Heart left ventricle (tissue), 16 donors: ENCODE measurements around the gene LSP1. TPM values are rescaled to one million over a fixed set of nuclear protein-coding genes. Genes with fewer than 3 reads are reported as not detected.

Experiments
- ATAC-seq, 4 donors: fragments of 200-7000 bp; cut with Tn5 transposase; one replicate each; pipeline ENCODE4 v1.9.1; 2020 to 2022; ENCODE audit warnings: moderate library complexity in 4 of 4, mild to moderate bottlenecking in 3 of 4, moderate number of reproducible peaks in 1 of 4
- DNase-seq, 5 donors: peaks; one replicate each; pipeline ENCODE4 v3.0.0-alpha.2; 2020
- H3K27ac ChIP-seq, 12 donors: fragments of 200-600 bp; sonication (generic) in 4 of 12; one replicate each; pipeline versions ENCODE4 v1.5.0 to v1.8.0; 2016 to 2022; ENCODE audit warnings: mild to moderate bottlenecking in 2 of 12
- H3K27me3 ChIP-seq, 9 donors: fragments of 200-600 bp; sonication (generic) in 2 of 9; one replicate each; pipeline versions ENCODE4 v1.5.1 to v1.8.0; 2016 to 2022; ENCODE audit warnings: mild to moderate bottlenecking in 3 of 9
- H3K36me3 ChIP-seq, 9 donors: fragments of 200-600 bp; sonication (generic) in 2 of 9; one replicate each; pipeline versions ENCODE4 v1.5.0 to v1.8.0; 2018 to 2022; ENCODE audit warnings: mild to moderate bottlenecking in 2 of 9
- H3K4me1 ChIP-seq, 12 donors: fragments of 200-600 bp; sonication (generic) in 4 of 12; one replicate each; pipeline versions ENCODE4 v1.5.0 to v1.8.0; 2016 to 2022; ENCODE audit warnings: mild to moderate bottlenecking in 3 of 12
- H3K4me3 ChIP-seq, 12 donors: fragments of 200-600 bp; sonication (generic) in 4 of 12; one replicate each; pipeline versions ENCODE4 v1.5.0 to v1.8.0; 2017 to 2022; ENCODE audit warnings: mild to moderate bottlenecking in 9 of 12, moderate library complexity in 4 of 12
- H3K9me3 ChIP-seq, 12 donors: fragments of 200-600 bp; sonication (generic) in 4 of 12; one replicate each; pipeline versions ENCODE4 v1.5.0 to v1.8.0; 2016 to 2022; ENCODE audit warnings: mild to moderate bottlenecking in 1 of 12
- CTCF ChIP-seq, 12 donors: fragments of 200-600 bp; sonication (generic) in 4 of 12; IDR thresholded peaks; one replicate each; pipeline versions ENCODE4 v1.5.0 to v1.8.0; 2018 to 2022; ENCODE audit warnings: antibody characterized with exemption in 12 of 12, mild to moderate bottlenecking in 5 of 12
- POLR2A ChIP-seq, 2 donors: fragments of 450-650 bp; IDR thresholded peaks; one replicate each; pipeline ENCODE4 v1.6.1; 2017; ENCODE audit warnings: antibody characterized with exemption in 2 of 2, mild to moderate bottlenecking in 2 of 2, moderate library complexity in 2 of 2
- WGBS, 4 donors: extraction: QIAGEN DNeasy Blood & Tissue Kit in 2 of 4; methylation state at CpG; one replicate each; pipeline versions ENCODE4 v1.1.5 to v1.1.7; 2013 to 2018; 5-methylcytosine and 5-hydroxymethylcytosine counted together
- intact Hi-C, 10 donors: fragments of 100-400 bp; cut with DNase I; formaldehyde crosslinking; loops; one replicate each; pipeline versions ENCODE4 v1.11.1 to v1.14.2; 2022
- polyA plus RNA-seq, 2 donors: library from polyadenylated mRNA; stranded (reverse); fragments of 200-250 nt; gene quantifications; one replicate each; pipeline ENCODE4 v1.2.3, GENCODE V29; 2013
- total RNA-seq, 9 donors: library from RNA; depleted of rRNA in 2 of 9; stranded (reverse); fragments of >200 nt in 2 of 9; fragmentation: NEBNext Ultra II Directional in 3 of 9; extraction: Animal tissue kit (Norgen Biotek cat#: 25700) in 3 of 9; gene quantifications; one replicate each; pipeline versions ENCODE4 v1.1.0 to v1.2.4, GENCODE V29; 2016 to 2023
- donor health status: ischemic (EF 13 %, LVEDD 7.1; RV severe dilation, severe dysfunction).
- donor health status: healthy with polysubstance abuse.
- donor health status: DM: no; HTN: yes; CAD: no.
- donor health status: DM: no; HTN: no; CAD: no.
- donor health status: ischemic (EF 25% LVEDD 6.9; RV normal size, moderate dysfunction).
- donor health status: ischemic (EF 25% LVEDD 5.7; RV mildly dilated, moderate dysfunction).
- donor health status: healthy.
- donor health status: DM: yes; HTN: yes; CAD: no.
- donor health status: ischemic (EF 35%, LVEDD 5.7; RV mildly dilated, moderate dysfunction).
- donor health status: nonischemic (EF 11% LVEDD 7.7; RV severe dilation, severe dysfunction).
- donor health status: DM: yes; HTN: yes; CAD: no.
- donor health status: PGD.
- donor health status: ischemic (EF 29% LVEDD 5.4; RV normal size, mild dysfunction).
- donor health status: nonischemic (EF 23%, LVEDD 6.1; RV moderate dilation, normal function).

The LSP1 gene
- total and polyA plus RNA-seq, 11 donors, result 10.0 to 86.8 (median 16.4) TPM

GRCh38 chr11:1861435-1862411 lies 8.8 kb downstream of the LSP1 start:
- no peak overlapping the region for H3K4me3 ChIP-seq
- TF ChIP-seq CTCF (IDR thresholded peaks at IDR 0.05) (no peak), POLR2A (IDR thresholded peaks at IDR 0.05) (no peak)
- WGBS, 4 donors, result 90 to 95% (median 92%) methylated on average over 4 of the region's 4 CpGs
- intact Hi-C loops, result no loop called here
- peaks cover 11 to 52% (median 23%) of the 10 kb centered on the region in 12 donors for H3K4me1 ChIP-seq
- DNase-seq, result no peak
- H3K36me3 ChIP-seq, result no peaks in the 10 kb centered on the region
- H3K9me3 ChIP-seq, result no peaks in the 10 kb centered on the region
- H3K27me3 ChIP-seq, result no peaks in the 10 kb centered on the region
- ATAC-seq, result no peak
- H3K27ac ChIP-seq, result no peak overlapping the region

GRCh38 chr11:1862588-1863351 lies 9.9 kb downstream of the LSP1 start:
- Histone ChIP-seq H3K27me3 (no peaks in the 10 kb centered on the region), H3K4me3 (peak overlapping the region in 3 of 12 donors; percentile 56 to 70 (median 60)), H3K9me3 (no peaks in the 10 kb centered on the region), H3K36me3 (peaks cover 0 to 4% (median 0%) of the 10 kb centered on the region in 9 donors), H3K4me1 (peaks cover 11 to 47% (median 23%) of the 10 kb centered on the region in 12 donors), H3K27ac (peak overlapping the region in 11 of 12 donors; percentile 66 to 94 (median 86))
- TF ChIP-seq CTCF (IDR thresholded peaks at IDR 0.05) (no peak), POLR2A (IDR thresholded peaks at IDR 0.05) (no peak)
- ATAC-seq, result peak in 1 of 4 donors; percentile 23
- DNase-seq, result peak in 1 of 5 donors; percentile 50
- WGBS, 4 donors, result 79 to 92% (median 85%) methylated on average over 14 of the region's 14 CpGs
- intact Hi-C loops, result no loop called here

GRCh38 chr11:1863352-1864216 lies 10.7 kb downstream of the LSP1 start:
- H3K4me1 ChIP-seq, result peaks cover 11 to 51% (median 23%) of the 10 kb centered on the region in 12 donors
- whole genome bisulfite sequencing, 4 donors, result 14 to 41% (median 22%) methylated on average over 10 to 27 of the region's 27 CpGs

More at GRCh38 chr11:1863352-1864216, 10.7 kb downstream of the LSP1 start:
- H3K9me3 ChIP-seq, result no peaks in the 10 kb centered on the region
- intact Hi-C loops, result no loop called here
- ATAC-seq, result peak; percentile 89 to 95 (median 91)
- H3K27me3 ChIP-seq, result no peaks in the 10 kb centered on the region
- DNase-seq, result peak; percentile 89 to 94 (median 92)
- TF ChIP-seq POLR2A (IDR thresholded peaks at IDR 0.05), result peak in 1 of 2 donors; percentile 28
- TF ChIP-seq CTCF (IDR thresholded peaks at IDR 0.05), result no peak
- peak overlapping the region; percentile 66 to 94 (median 86) for H3K27ac ChIP-seq
- H3K36me3 ChIP-seq, result peaks cover 0 to 4% (median 0%) of the 10 kb centered on the region in 9 donors
- peak overlapping the region in 10 of 12 donors; percentile 33 to 70 (median 52) for H3K4me3 ChIP-seq
